ENCODE results near the gene PIGL.
A peak's percentile ranks its signal among the peaks of the same experiment; 100 is the strongest.
"Not testable (repeated sequence)": the region's sequence is repeated elsewhere in the genome, so short reads cannot be mapped to it uniquely, and the experiment has no call there.

PIGL gene

GRCh38 chr17:16273499-16273898, 56.5 kb downstream of the PIGL start:
- no peak for DNase-seq (ENCODE audit: low read depth in 1 of 2, low spot score in 1 of 2)

- DNase-seq (ENCODE audit: low read depth in 1 of 2, low spot score in 1 of 2), result no peak
These were observed 56.9 kb downstream of the PIGL start for GRCh38 chr17:16273929-16274339.

DNA sequence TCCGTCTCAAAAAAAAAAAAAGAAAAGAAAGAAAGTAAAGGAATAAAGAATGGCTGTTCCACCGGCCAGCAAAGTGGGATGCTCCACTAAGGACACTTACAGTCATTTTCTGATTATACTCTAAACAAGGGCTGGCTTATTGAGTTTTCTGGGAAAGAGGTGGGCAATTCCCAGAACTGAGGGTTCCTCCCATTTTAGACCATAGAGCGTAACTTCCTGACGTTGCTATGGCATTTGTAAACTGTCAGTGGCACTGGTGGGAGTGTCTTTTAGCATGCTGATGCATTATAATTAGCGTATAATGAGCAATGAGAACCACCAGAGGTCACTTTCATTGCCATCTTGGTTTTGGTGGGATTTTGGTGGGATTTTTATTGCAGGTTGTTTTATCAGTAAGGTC, 58.0 kb downstream of the PIGL start:
- no peak for DNase-seq (ENCODE audit: low read depth in 1 of 2, low spot score in 1 of 2)

- no peak for DNase-seq (ENCODE audit: low read depth in 1 of 2, low spot score in 1 of 2)
These were observed 60.2 kb downstream of the PIGL start for GRCh38 chr17:16277163-16277562.

DNA sequence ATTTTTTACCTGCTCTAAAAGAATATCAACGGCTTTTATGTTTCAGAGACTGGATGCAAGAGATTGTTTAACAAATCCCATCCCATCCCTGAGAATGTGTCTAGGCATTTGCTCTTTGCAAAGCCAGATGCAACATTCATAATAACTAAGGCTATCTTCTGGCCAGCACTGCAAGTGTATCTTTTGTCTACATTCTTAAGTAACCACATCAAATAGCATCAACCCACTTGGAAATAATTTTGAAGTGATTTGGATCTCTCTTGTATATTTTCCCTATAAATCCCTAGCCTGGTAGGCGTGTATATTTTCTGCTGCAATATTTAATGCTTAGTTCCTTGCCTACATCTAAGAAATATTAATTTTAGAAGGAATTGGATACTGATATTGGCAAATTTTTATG, 64.3 kb downstream of the PIGL start:
- no peak for DNase-seq (ENCODE audit: low read depth in 1 of 2, low spot score in 1 of 2)

DNA sequence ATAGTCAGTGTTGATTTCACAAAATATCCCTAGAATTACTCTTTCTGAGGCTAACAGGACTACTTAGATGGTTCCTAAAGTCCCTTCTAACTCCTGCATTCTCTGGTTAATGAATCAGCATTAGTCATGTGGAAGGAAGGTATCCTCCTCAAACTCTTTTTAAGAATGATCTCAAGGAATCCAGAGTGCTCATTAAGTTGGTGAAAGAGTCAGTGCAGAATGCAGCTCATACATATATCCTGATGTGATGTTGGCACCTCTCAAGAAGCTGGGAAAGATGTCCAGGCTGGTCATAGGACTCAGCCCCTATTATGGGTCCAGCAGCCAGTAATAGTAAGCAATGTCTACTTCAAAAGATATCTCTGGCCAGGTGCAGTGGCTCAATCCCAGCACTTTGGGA, 65.5 kb downstream of the PIGL start:
- DNase-seq (ENCODE audit: low read depth in 1 of 2, low spot score in 1 of 2), result no peak

- DNase-seq (ENCODE audit: low read depth in 1 of 2, low spot score in 1 of 2), result no peak
These were observed 66.7 kb downstream of the PIGL start for GRCh38 chr17:16283705-16284104.

DNA sequence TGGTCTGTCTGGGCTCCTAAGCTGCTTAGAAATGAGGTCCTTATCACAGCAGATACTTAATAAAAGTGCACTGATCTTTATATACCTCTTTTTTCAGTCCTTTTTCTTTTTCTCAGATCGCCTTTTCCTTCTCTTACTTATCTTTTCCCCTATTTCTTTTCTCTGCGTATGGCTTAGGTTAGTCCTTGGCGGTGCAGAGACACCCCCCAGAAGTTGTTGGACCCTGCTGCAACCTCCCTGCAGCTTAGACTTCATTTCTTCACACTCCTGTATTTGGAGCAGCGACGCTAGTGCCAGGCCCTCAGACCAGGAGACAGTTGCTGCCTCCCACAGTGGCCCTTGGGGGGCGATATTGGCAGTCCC, 68.6 kb downstream of the PIGL start:
- DNase-seq (ENCODE audit: low read depth in 1 of 2, low spot score in 1 of 2), result no peak

GRCh38 chr17:16286009-16286946, 69.3 kb downstream of the PIGL start:
- DNase-seq (ENCODE audit: low read depth in 1 of 2, low spot score in 1 of 2), result peak; percentile 43 to 73

- DNase-seq (ENCODE audit: low read depth in 1 of 2, low spot score in 1 of 2), result no peak
These were observed 70.0 kb downstream of the PIGL start for GRCh38 chr17:16286947-16287562.

GRCh38 chr17:16287563-16288027, 70.6 kb downstream of the PIGL start:
- DNase-seq (ENCODE audit: low read depth in 1 of 2, low spot score in 1 of 2), result no peak

DNA sequence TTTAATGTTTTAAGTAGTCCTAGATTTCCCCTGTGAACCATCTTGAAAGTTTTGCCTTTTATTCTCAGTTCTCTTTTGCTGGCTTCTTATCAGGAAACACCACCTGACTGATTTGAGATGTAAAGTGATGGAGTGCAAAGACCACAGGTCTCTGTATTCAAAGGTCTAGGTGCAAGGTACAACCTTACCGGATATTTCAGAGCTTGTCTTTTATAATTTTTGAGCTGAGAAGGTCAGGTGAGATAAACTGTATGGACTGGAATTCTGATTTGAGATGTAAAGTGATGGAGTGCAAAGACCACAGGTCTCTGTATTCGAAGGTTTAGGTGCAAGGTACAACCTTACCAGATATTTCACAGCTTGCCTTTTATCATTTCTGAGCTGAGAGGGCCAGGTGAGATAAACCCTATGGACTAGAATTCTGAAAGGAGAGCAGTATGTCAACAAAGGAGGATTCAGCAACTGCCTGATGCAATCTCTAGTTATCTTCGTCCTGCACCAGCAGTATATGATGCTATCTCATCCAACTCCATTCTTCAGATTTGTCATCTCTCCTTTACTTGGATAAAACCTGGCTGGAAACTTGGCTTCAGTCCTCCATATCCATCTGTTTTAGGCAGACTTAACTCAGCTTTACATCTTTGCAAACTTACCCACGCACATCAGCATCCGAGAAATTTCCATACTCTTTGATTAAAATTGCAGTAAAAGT, 72.0 kb downstream of the PIGL start:
- DNase-seq (ENCODE audit: low read depth in 1 of 2, low spot score in 1 of 2), result no peak

GRCh38 chr17:16293931-16294330, 76.9 kb downstream of the PIGL start:
- DNase-seq (ENCODE audit: low read depth in 1 of 2, low spot score in 1 of 2), result no peak

DNA sequence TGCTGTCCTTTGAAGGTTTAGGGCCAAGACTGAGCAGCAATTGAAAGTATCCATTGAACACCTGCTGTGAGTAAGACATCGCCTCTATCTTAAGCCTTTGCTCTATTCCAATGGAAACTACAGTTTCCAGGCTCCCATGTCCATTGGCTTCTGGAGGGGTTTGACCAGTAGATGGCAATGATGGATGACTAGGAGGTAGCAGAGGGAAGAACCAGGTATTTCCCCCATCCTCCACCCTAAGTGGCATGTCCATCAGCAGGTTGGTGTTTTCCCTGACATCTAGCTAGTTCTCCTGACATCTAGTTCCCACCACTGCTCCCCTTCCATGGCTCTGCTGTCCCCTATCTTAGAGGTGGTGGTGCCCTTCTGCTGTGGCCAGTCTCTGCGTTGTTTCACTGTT, 77.5 kb downstream of the PIGL start:
- no peak for DNase-seq (ENCODE audit: low read depth in 1 of 2, low spot score in 1 of 2)

- not testable (repeated sequence) for DNase-seq (ENCODE audit: low read depth in 1 of 2, low spot score in 1 of 2)
These were observed 79.1 kb downstream of the PIGL start for GRCh38 chr17:16296072-16296471.

GRCh38 chr17:16297367-16298139, 80.5 kb downstream of the PIGL start:
- DNase-seq (ENCODE audit: low read depth in 1 of 2, low spot score in 1 of 2), result no peak

DNA sequence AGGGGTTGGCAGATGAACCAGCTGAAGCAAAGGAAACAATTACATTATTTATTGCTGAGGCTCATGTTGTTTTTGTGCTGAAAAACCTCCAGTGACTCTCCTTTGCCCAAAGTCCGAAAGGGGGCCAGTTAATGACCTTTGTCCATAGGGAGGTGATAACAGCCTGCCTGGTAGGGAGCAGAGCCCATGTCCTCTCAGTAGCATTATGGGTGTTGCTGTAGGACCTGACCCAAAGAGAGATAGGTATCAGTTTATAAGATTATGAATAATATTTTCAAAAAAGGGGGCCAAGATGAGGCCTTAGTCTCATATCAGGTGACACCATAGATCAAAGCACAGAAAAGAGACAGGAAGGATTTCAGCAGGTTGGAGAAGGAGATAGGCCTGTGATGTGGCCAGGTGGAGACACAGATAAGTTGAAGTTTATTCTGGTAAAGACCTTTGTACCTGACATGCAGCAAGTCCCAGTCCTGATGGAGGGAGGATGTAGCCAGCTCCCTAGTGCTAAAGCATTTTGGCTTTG, 81.2 kb downstream of the PIGL start:
- no peak for DNase-seq (ENCODE audit: low read depth in 1 of 2, low spot score in 1 of 2)

DNA sequence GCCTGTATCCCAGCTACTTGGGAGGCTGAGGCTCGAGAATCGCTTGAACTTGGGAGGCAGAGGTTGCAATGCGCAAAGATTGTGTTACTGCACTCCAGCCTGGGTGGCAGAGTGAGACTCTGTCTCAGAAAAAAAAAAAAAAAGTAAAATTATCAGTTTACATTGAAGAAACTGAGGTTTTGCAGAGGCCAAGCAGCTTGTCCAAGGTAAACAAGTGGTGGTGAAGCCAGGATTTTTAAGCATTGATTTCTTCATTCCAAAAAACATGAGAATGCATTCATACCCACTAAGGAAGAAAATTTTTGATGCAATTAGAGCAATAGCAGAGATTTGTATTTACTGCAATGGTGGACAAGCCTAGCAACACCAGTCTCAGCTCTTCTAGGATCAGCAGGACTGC, 83.5 kb downstream of the PIGL start:
- no peak for DNase-seq (ENCODE audit: low read depth in 1 of 2, low spot score in 1 of 2)

DNA sequence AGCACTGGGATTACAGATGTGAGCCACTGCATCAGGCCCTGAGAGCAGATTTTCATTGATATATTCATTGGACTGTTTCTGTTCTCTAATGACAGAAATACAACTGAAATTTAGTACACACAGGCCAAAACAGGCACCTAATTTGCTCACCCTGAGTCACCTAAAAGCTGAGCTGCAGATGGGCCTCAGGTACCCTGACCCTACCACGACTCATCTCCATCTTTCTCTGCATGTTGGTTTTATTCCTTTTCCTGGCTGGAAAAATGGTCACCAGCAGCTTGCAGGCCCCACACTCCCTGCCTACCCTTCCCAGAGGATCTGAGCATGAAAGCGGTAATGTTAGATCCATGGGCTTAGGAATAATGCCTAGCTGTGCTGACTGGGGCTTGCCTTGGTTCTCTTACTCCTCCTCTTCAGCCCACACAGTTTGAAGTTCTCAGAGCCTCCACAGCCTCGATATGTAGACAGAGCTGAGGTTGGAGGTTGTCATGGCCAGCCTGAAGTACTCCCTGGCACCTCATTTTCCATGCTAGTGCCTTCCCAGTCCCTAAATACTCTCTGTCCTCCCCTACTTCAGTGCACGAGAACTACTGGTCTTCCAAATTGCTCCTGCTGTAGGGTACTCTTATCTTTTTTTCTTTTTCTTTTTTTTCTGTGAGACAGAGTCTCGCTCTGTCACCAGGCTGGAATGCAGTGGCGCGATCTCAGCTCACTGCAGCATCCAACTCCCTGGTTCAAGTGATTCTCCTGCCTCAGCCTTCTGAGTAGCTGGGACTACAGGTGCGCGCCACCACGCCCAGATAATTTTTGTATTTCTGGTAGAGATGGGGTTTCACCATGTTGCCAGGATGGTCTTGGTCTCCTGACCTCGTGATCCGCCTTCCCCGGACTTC, 85.2 kb downstream of the PIGL start:
- DNase-seq (ENCODE audit: low read depth in 1 of 2, low spot score in 1 of 2), result no peak

DNA sequence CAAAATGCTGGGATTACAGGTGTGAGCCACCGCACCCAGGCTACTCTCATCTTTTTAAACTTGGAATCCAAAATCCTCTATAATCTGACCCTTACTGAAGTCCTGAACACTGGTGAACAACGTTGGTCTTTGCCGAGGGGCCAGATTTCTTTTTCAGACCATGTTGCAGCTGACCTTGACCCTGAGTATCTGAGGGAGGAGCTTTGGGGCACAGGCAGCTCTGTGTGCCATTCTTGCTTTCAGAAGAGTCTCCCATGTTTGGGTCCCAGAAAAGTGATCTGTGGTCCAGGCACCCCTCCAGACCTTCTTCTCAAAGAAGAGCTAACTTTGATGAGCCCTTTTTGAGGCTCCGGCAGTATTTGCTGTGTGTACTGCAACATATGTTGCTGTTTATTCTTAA, 85.8 kb downstream of the PIGL start:
- no peak for DNase-seq (ENCODE audit: low read depth in 1 of 2, low spot score in 1 of 2)

Data from activated CD4-positive, alpha-beta T cell treated with anti-CD3 and anti-CD28 coated beads, Interleukin-2, amount 50 U/mL, for 24 hours (primary cell).